ENCODE measurements around the gene DENND2A. TPM values are rescaled to one million over a fixed set of nuclear protein-coding genes. Genes with fewer than 3 reads are reported as not detected.

DENND2A gene
- total and polyA plus RNA-seq, 4 donors, result 1.2 to 7.4 (median 2.3) TPM

DNA sequence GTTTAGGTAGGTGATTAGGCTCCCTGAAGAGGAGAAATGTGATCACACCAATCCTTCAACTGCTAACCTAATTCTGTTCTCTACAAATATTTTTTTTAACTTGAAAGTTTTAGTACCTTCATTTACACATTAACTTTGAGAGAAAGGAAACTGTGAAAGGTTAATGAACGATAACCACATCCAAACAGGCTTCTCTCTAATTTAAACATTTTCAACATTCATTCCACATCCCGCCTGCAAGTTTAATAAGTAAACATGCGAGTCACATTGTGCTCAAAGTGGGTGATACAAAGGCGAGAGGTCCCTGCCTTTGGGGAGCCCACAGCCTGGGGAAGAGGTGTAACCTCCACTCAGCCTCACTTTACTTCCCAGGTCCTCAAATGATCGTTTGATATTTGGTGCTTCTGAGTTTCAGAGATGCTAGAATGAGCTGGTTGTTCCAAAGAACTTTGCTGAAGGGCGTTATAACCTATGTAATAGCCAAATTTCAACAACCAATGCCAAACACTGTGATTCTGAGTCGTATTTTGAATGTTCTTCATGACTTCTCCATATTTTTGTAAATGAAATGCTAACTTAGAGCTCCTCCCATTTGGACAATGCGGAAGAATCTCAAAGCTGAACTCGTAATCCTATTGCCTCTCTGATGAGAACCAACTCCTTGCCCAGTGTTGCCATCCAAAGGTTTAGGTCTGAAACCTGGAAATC, 47.5 kb downstream of the DENND2A start:
- Histone ChIP-seq H3K9ac (ENCODE audit: low read depth in 1 of 2, low read length in 2 of 2) (no peak overlapping the region), H3K4me3 (ENCODE audit: low read depth in 1 of 3, low read length in 3 of 3) (no peak overlapping the region), H3K27me3 (ENCODE audit: control insufficient read depth in 4 of 4, insufficient read depth in 4 of 4, low read length in 3 of 4) (no peaks in the 10 kb centered on the region), H3K27ac (ENCODE audit: low read depth in 1 of 2, low read length in 2 of 2) (no peak overlapping the region), H3K9me3 (ENCODE audit: control insufficient read depth in 4 of 4, low read length in 3 of 4) (no peaks in the 10 kb centered on the region), H3K4me1 (ENCODE audit: control insufficient read depth in 4 of 4, insufficient read depth in 4 of 4, low read length in 3 of 4) (no peaks in the 10 kb centered on the region), H3K36me3 (ENCODE audit: control insufficient read depth in 4 of 4, insufficient read depth in 3 of 4, low read depth in 1 of 4, low read length in 3 of 4) (no peaks in the 10 kb centered on the region)
- WGBS, result 65% methylated on average over 9 of the region's 9 CpGs
- no peak for DNase-seq (ENCODE audit: low spot score)
- TF ChIP-seq CTCF (IDR thresholded peaks at IDR 0.05; ENCODE audit: low read depth, low read length, missing input control), result no peak
- no peak for TF ChIP-seq NR2F2 (IDR thresholded peaks at IDR 0.05)
- no peak for TF ChIP-seq FOXA1 (IDR thresholded peaks at IDR 0.05)
- TF ChIP-seq YY1 (IDR thresholded peaks at IDR 0.05), result no peak
- TF ChIP-seq ATF3 (IDR thresholded peaks at IDR 0.05), result no peak
- TF ChIP-seq ZBTB33 (IDR thresholded peaks at IDR 0.05), result no peak
- TF ChIP-seq TAF1 (conservative IDR thresholded peaks at IDR 0.05), result no peak
- no peak for TF ChIP-seq FOXA2 (IDR thresholded peaks at IDR 0.05)
- no peak for TF ChIP-seq RXRA (IDR thresholded peaks at IDR 0.05)
- no peak for TF ChIP-seq HNF4A (conservative IDR thresholded peaks at IDR 0.05)
- TF ChIP-seq JUND (IDR thresholded peaks at IDR 0.05), result no peak

DNA sequence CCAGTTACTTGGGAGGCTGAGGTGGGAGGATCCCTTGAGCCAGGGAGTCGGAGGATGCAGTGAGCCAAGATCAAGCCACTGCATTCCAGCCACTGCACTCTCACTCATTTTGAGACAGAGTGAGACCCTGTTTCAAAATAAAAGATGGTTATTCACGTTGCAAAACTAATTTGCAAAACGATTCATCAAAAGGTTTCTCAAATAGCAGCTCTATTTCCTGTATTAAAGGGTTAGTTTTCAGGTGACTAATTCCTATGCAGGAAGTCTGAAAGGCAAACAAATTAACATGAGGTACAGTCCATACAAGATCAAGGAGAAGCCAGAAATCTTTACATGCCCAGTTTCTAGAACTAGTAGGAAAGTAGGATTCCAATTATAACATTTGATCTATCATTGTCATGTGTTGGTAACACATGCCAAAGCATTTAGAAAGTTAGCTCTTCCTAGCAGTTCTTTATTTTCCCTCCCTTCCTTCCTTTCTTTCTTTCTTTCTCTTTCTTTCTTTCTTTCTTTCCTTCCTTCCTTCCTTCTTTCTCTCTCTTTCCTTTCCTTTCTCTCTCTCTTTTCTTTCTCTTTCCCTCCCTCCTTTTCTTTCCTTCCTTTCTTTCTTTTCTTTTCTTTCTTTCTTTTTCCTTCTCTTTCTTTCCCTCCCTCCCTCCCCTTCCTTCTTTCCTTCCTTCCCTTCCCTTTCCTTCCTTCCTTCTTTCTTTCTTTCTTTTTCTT, 49.3 kb downstream of the DENND2A start:
- Histone ChIP-seq H3K9me3 (ENCODE audit: control insufficient read depth in 4 of 4, low read length in 3 of 4) (no peaks in the 10 kb centered on the region), H3K4me3 (ENCODE audit: low read depth in 1 of 3, low read length in 3 of 3) (no peak overlapping the region), H3K4me1 (ENCODE audit: control insufficient read depth in 4 of 4, insufficient read depth in 4 of 4, low read length in 3 of 4) (no peaks in the 10 kb centered on the region), H3K9ac (ENCODE audit: low read depth in 1 of 2, low read length in 2 of 2) (no peak overlapping the region), H3K27me3 (ENCODE audit: control insufficient read depth in 4 of 4, insufficient read depth in 4 of 4, low read length in 3 of 4) (no peaks in the 10 kb centered on the region), H3K36me3 (ENCODE audit: control insufficient read depth in 4 of 4, insufficient read depth in 3 of 4, low read depth in 1 of 4, low read length in 3 of 4) (no peaks in the 10 kb centered on the region), H3K27ac (ENCODE audit: low read depth in 1 of 2, low read length in 2 of 2) (no peak overlapping the region)
- TF ChIP-seq EGR1 (IDR thresholded peaks at IDR 0.05; ENCODE audit: low read depth in 2 of 2), result no peak
- TF ChIP-seq FOXA2 (IDR thresholded peaks at IDR 0.05), result no peak
- no peak for TF ChIP-seq SP1 (IDR thresholded peaks at IDR 0.05)
- TF ChIP-seq ZBTB33 (IDR thresholded peaks at IDR 0.05), result no peak
- no peak for TF ChIP-seq HNF4A (conservative IDR thresholded peaks at IDR 0.05)
- no peak for TF ChIP-seq JUND (IDR thresholded peaks at IDR 0.05)
- TF ChIP-seq YY1 (IDR thresholded peaks at IDR 0.05), result no peak
- TF ChIP-seq, protein P1, sequence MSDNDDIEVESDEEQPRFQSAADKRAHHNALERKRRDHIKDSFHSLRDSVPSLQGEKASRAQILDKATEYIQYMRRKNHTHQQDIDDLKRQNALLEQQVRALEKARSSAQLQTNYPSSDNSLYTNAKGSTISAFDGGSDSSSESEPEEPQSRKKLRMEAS (IDR thresholded peaks at IDR 0.05), result no peak
- no peak for TF ChIP-seq REST (IDR thresholded peaks at IDR 0.05)
- no peak for TF ChIP-seq RAD21 (IDR thresholded peaks at IDR 0.05)
- TF ChIP-seq HNF4G (IDR thresholded peaks at IDR 0.05), result no peak
- TF ChIP-seq FOXA1 (IDR thresholded peaks at IDR 0.05), result no peak
- no peak for TF ChIP-seq RXRA (IDR thresholded peaks at IDR 0.05)
- no peak for TF ChIP-seq ATF3 (IDR thresholded peaks at IDR 0.05)
- TF ChIP-seq CTCF (IDR thresholded peaks at IDR 0.05; ENCODE audit: low read depth, low read length, missing input control), result no peak
- no peak for TF ChIP-seq NR2F2 (IDR thresholded peaks at IDR 0.05)
- no peak for DNase-seq (ENCODE audit: low spot score)
- WGBS, result 76% methylated on average over 3 of the region's 3 CpGs

Data from liver (tissue), 9 donors.